Measurements from ENCODE around the gene LY6G6D. TPM values are rescaled to one million over a fixed set of nuclear protein-coding genes. Genes with fewer than 3 reads are reported as not detected.

Gene LY6G6D
- total RNA-seq, 1 experiment from 2014 or later = not detected

GRCh38 chr6:31750411-31751022 lies 35.4 kb downstream of the LY6G6D start:
- intact Hi-C loops (cut with micrococcal nuclease; ENCODE audit: unreplicated experiment) = no loop called here
- ChIA-PET CTCF (no interaction called here), POLR2A (ENCODE audit: low non-redundant PET) (no interaction called here)
- Histone ChIP-seq H3K36me3 (ENCODE audit: insufficient read depth, low read length, poor library complexity, severe bottlenecking) (peaks cover 24% of the 10 kb centered on the region), H3K4me1 (ENCODE audit: insufficient read depth, low read length, poor library complexity, severe bottlenecking) (no peaks in the 10 kb centered on the region), H3K27me3 (replicated peaks; ENCODE audit: insufficient read depth, low read depth, low read length, poor library complexity) (no peaks in the 10 kb centered on the region), H3K9me3 (ENCODE audit: low read depth, low read length, poor library complexity, severe bottlenecking) (no peaks in the 10 kb centered on the region), H3K27ac (ENCODE audit: low read depth, low read length, poor library complexity, severe bottlenecking) (no peak overlapping the region), H3K4me3 (ENCODE audit: low read depth, low read length, poor library complexity, severe bottlenecking) (no peak overlapping the region)
- no peak for DNase-seq (ENCODE audit: low spot score)
- TF ChIP-seq, protein P1, sequence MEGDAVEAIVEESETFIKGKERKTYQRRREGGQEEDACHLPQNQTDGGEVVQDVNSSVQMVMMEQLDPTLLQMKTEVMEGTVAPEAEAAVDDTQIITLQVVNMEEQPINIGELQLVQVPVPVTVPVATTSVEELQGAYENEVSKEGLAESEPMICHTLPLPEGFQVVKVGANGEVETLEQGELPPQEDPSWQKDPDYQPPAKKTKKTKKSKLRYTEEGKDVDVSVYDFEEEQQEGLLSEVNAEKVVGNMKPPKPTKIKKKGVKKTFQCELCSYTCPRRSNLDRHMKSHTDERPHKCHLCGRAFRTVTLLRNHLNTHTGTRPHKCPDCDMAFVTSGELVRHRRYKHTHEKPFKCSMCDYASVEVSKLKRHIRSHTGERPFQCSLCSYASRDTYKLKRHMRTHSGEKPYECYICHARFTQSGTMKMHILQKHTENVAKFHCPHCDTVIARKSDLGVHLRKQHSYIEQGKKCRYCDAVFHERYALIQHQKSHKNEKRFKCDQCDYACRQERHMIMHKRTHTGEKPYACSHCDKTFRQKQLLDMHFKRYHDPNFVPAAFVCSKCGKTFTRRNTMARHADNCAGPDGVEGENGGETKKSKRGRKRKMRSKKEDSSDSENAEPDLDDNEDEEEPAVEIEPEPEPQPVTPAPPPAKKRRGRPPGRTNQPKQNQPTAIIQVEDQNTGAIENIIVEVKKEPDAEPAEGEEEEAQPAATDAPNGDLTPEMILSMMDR (conservative IDR thresholded peaks at IDR 0.05; ENCODE audit: low read depth, low read length) = no peak
- no peak for TF ChIP-seq EZH2 (IDR thresholded peaks at IDR 0.05; ENCODE audit: borderline replicate concordance, low read depth, low read length, poor library complexity, severe bottlenecking)
- BruUV-seq (replicated peaks) = no TSS peak

DNA sequence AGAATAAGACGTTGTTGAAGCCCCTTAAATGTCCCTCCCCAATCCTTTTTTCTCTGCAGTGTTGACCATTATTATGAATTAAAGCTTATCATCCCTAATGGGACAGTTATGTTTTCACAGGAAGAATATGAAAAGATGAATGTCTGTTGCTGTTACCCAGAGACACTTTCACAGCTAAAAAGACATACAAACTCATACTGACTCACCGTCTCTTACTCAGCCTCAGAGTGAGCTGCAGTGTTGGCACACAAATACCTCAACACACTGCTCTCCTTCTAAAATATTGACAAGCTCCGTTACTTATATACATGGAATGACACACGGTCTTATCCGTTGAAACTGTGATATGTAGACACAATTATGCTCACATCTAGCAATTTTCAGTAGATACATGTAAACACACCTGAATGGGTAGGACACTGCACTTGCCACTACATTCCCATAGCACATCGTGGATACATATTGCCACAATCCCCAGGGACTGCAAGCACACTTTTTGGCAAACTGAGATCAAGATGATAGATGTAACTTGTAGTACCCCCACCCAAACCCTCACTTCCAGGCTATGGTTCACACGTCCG lies 37.7 kb downstream of the LY6G6D start:
- intact Hi-C loops (cut with micrococcal nuclease; ENCODE audit: unreplicated experiment) = no loop called here
- H3K27ac ChIP-seq (ENCODE audit: low read depth, low read length, poor library complexity, severe bottlenecking) = no peak overlapping the region
- BruUV-seq (replicated peaks) = no TSS peak
- POLR2A ChIA-PET (ENCODE audit: low non-redundant PET) = no interaction called here
- H3K4me3 ChIP-seq (ENCODE audit: low read depth, low read length, poor library complexity, severe bottlenecking) = no peak overlapping the region
- H3K27me3 ChIP-seq (replicated peaks; ENCODE audit: insufficient read depth, low read depth, low read length, poor library complexity) = no peaks in the 10 kb centered on the region
- H3K4me1 ChIP-seq (ENCODE audit: insufficient read depth, low read length, poor library complexity, severe bottlenecking) = no peaks in the 10 kb centered on the region
- DNase-seq (ENCODE audit: low spot score) = no peak
- CTCF ChIA-PET = no interaction called here
- H3K9me3 ChIP-seq (ENCODE audit: low read depth, low read length, poor library complexity, severe bottlenecking) = no peaks in the 10 kb centered on the region
- peaks cover 15% of the 10 kb centered on the region for H3K36me3 ChIP-seq (ENCODE audit: insufficient read depth, low read length, poor library complexity, severe bottlenecking)
- TF ChIP-seq, protein P1 (conservative IDR thresholded peaks at IDR 0.05; ENCODE audit: low read depth, low read length) = no peak
- TF ChIP-seq EZH2 (IDR thresholded peaks at IDR 0.05; ENCODE audit: borderline replicate concordance, low read depth, low read length, poor library complexity, severe bottlenecking) = no peak

GRCh38 chr6:31758281-31758680 lies 43.1 kb downstream of the LY6G6D start:
- H3K27me3 ChIP-seq (replicated peaks; ENCODE audit: insufficient read depth, low read depth, low read length, poor library complexity) = no peaks in the 10 kb centered on the region
- no peak for DNase-seq (ENCODE audit: low spot score)
- ChIA-PET CTCF (interaction anchor here (1.5 kb wide), 1 partner anchor 11 kb away, joined by 4 read pairs; no protein-coding TSS in a partner anchor), POLR2A (ENCODE audit: low non-redundant PET) (no interaction called here)
- BruUV-seq (replicated peaks) = no TSS peak
- H3K9me3 ChIP-seq (ENCODE audit: low read depth, low read length, poor library complexity, severe bottlenecking) = no peaks in the 10 kb centered on the region
- H3K4me3 ChIP-seq (ENCODE audit: low read depth, low read length, poor library complexity, severe bottlenecking) = no peak overlapping the region
- intact Hi-C loops (cut with micrococcal nuclease; ENCODE audit: unreplicated experiment) = no loop called here
- TF ChIP-seq, protein P1 (conservative IDR thresholded peaks at IDR 0.05; ENCODE audit: low read depth, low read length) = no peak
- TF ChIP-seq EZH2 (IDR thresholded peaks at IDR 0.05; ENCODE audit: borderline replicate concordance, low read depth, low read length, poor library complexity, severe bottlenecking) = no peak
- H3K27ac ChIP-seq (ENCODE audit: low read depth, low read length, poor library complexity, severe bottlenecking) = no peak overlapping the region
- H3K4me1 ChIP-seq (ENCODE audit: insufficient read depth, low read length, poor library complexity, severe bottlenecking) = no peaks in the 10 kb centered on the region
- peaks cover 53% of the 10 kb centered on the region for H3K36me3 ChIP-seq (ENCODE audit: insufficient read depth, low read length, poor library complexity, severe bottlenecking)
